HG03039 (cell line): ENCODE data around the gene GGA2.

ENCODE experiments used
- ATAC-seq: cut with Tn5 transposase; IDR thresholded peaks from one replicate; pipeline ENCODE4 v1.9.1; 2021; ENCODE audit warnings: mild to moderate bottlenecking, moderate library complexity; ENCODE audit not compliant: unreplicated experiment

Gene GGA2

GRCh38 chr16:23428351-23428750, 81.9 kb downstream of the GGA2 start:
- no peak for ATAC-seq

GRCh38 chr16:23424292-23424958, 85.9 kb downstream of the GGA2 start:
- no peak for ATAC-seq

- no peak for ATAC-seq
Observed at GRCh38 chr16:23423496-23424049, 86.7 kb downstream of the GGA2 start.

GRCh38 chr16:23420011-23420410, 90.3 kb downstream of the GGA2 start:
- ATAC-seq: no peak

- ATAC-seq: no peak
Observed at GRCh38 chr16:23416816-23417215, 93.5 kb downstream of the GGA2 start.

- ATAC-seq: no peak
Observed at GRCh38 chr16:23414731-23415130, 95.6 kb downstream of the GGA2 start.
